Astrocyte (in vitro differentiated cells and primary cell): Measurements from ENCODE around the gene IL12RB1. TPM values are rescaled to one million over a fixed set of nuclear protein-coding genes. Genes with fewer than 3 reads are reported as not detected.

ENCODE experiments used
- DNase-seq: peaks from one replicate; pipeline ENCODE4 v3.0.0-alpha.2; 2010; ENCODE audit warnings: low read depth
- FAIRE-seq: peaks from 2 replicates; lab custom pipeline; 2011; peaks lifted over from hg19 to GRCh38; lab: Jason Lieb, UNC
- H2AFZ ChIP-seq: 2 replicates; pipeline ENCODE4 v1.6.0; 2012; ENCODE audit warnings: low read depth, low read length, inconsistent platforms
- H3K27ac ChIP-seq: 2 replicates; pipeline ENCODE4 v1.5.1; 2011; ENCODE audit warnings: low read depth, low read length, inconsistent platforms
- H3K27me3 ChIP-seq: 2 replicates; pipeline ENCODE4 v1.6.0; 2011; ENCODE audit warnings: low read length, inconsistent platforms; ENCODE audit not compliant: insufficient read depth
- H3K36me3 ChIP-seq: 2 replicates; pipeline ENCODE4 v1.5.1; 2011; ENCODE audit warnings: low read length, inconsistent platforms; ENCODE audit not compliant: insufficient read depth
- H3K4me1 ChIP-seq: 2 replicates; pipeline ENCODE4 v1.5.1; 2011; ENCODE audit warnings: low read length, inconsistent platforms; ENCODE audit not compliant: insufficient read depth
- H3K4me2 ChIP-seq: 2 replicates; pipeline ENCODE4 v1.6.0; 2012; ENCODE audit warnings: low read length, inconsistent platforms
- H3K4me3 ChIP-seq: 2 replicates; pipeline ENCODE4 v1.5.1; 2011; ENCODE audit warnings: low read depth, mild to moderate bottlenecking, low read length, inconsistent platforms; ENCODE audit not compliant: insufficient read depth
- H3K79me2 ChIP-seq: 2 replicates; pipeline ENCODE4 v1.6.0; 2012; ENCODE audit warnings: mild to moderate bottlenecking, low read length, inconsistent platforms; ENCODE audit not compliant: insufficient read depth
- H3K9ac ChIP-seq: 2 replicates; pipeline ENCODE4 v1.6.0; 2012; ENCODE audit warnings: mild to moderate bottlenecking, low read length, inconsistent platforms
- H3K9me3 ChIP-seq: 2 replicates; pipeline ENCODE4 v1.5.1; 2012; ENCODE audit warnings: low read depth, mild to moderate bottlenecking, low read length, inconsistent platforms; ENCODE audit not compliant: insufficient read depth
- H4K20me1 ChIP-seq: 2 replicates; pipeline ENCODE4 v1.6.0; 2012; ENCODE audit warnings: low read length, inconsistent platforms; ENCODE audit not compliant: insufficient read depth
- H3K27ac Mint-ChIP-seq: one replicate; pipeline ENCODE4 v1.8.0; 2021; ENCODE audit warnings: mild to moderate bottlenecking, mixed read lengths; ENCODE audit not compliant: unreplicated experiment
- H3K27me3 Mint-ChIP-seq: one replicate; pipeline ENCODE4 v1.8.0; 2021; ENCODE audit warnings: low read depth, mixed read lengths; ENCODE audit not compliant: unreplicated experiment
- H3K36me3 Mint-ChIP-seq: one replicate; pipeline ENCODE4 v1.8.0; 2021; ENCODE audit warnings: low read depth, mixed read lengths; ENCODE audit not compliant: unreplicated experiment
- H3K4me1 Mint-ChIP-seq: one replicate; pipeline ENCODE4 v1.8.0; 2021; ENCODE audit warnings: low read depth, mixed read lengths; ENCODE audit not compliant: unreplicated experiment
- H3K4me3 Mint-ChIP-seq: one replicate; pipeline ENCODE4 v1.8.0; 2021; ENCODE audit warnings: mild to moderate bottlenecking, moderate library complexity, mixed read lengths; ENCODE audit not compliant: unreplicated experiment
- H3K9me3 Mint-ChIP-seq: one replicate; pipeline ENCODE4 v1.8.0; 2021; ENCODE audit warnings: mild to moderate bottlenecking, mixed read lengths; ENCODE audit not compliant: unreplicated experiment
- EZH2 ChIP-seq: IDR thresholded peaks from 2 replicates; pipeline ENCODE4 v1.6.1; 2012; ENCODE audit warnings: mild to moderate bottlenecking, low read length, inconsistent platforms; ENCODE audit not compliant: insufficient read depth
- total RNA-seq: library from RNA; stranded (reverse); gene quantifications from 2 replicates; pipeline ENCODE4 v1.2.1, GENCODE V29; 2021
- TF ChIP-seq, protein P1 (sequence below): IDR thresholded peaks from 2 replicates; pipeline ENCODE4 v1.5.1; 2011; ENCODE audit warnings: low read depth, mild to moderate bottlenecking, inconsistent platforms, low read length, moderate library complexity; ENCODE audit not compliant: insufficient read depth

IL12RB1 gene
- total RNA-seq, 1 donor from 2014 or later: 0.07 TPM

DNA sequence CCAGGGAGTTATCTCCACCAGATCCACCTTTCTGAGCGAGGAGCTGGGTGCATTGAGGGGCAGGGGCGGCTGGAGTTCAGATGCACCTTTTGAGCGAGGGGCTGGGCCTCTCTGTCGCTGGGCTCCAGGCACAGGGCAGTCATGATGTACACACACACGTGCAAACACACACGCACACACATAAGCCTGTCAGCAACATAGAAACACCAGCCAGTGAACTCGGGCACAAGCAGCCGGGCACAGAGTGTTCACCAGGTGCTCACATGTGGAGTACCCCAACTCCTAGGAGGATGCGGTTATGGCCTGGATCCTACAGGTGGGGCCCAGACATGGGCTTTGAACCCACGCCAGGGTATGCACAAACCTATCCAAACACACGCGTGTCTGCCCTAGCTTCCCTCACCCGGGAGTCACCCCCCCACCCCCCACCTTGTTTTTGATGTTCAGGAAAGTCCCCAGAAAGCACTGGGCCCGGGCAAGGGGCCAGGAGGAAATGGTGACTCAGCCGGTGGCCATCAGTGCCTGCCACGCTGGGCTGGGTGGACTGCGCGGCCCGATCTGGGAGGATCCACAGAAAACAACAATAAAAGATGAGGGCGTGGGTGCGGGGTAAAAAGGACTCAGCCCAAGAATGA, 65.5 kb downstream of the IL12RB1 start:
- peak overlapping the region; percentile 77 for H3K27ac ChIP-seq
- Mint-ChIP-seq H3K9me3 (no peaks in the 10 kb centered on the region), H3K36me3 (no peaks in the 10 kb centered on the region), H3K27ac (peak overlapping the region; percentile 72), H3K4me1 (peaks cover 7% of the 10 kb centered on the region), H3K4me3 (no peak overlapping the region), H3K27me3 (peaks cover 2% of the 10 kb centered on the region)
- peaks cover 27% of the 10 kb centered on the region for H3K4me1 ChIP-seq
- no peaks in the 10 kb centered on the region for H4K20me1 ChIP-seq
- H3K36me3 ChIP-seq: no peaks in the 10 kb centered on the region
- peak overlapping the region; percentile 73 for H2AFZ ChIP-seq
- H3K9me3 ChIP-seq: no peaks in the 10 kb centered on the region
- TF ChIP-seq, protein P1, sequence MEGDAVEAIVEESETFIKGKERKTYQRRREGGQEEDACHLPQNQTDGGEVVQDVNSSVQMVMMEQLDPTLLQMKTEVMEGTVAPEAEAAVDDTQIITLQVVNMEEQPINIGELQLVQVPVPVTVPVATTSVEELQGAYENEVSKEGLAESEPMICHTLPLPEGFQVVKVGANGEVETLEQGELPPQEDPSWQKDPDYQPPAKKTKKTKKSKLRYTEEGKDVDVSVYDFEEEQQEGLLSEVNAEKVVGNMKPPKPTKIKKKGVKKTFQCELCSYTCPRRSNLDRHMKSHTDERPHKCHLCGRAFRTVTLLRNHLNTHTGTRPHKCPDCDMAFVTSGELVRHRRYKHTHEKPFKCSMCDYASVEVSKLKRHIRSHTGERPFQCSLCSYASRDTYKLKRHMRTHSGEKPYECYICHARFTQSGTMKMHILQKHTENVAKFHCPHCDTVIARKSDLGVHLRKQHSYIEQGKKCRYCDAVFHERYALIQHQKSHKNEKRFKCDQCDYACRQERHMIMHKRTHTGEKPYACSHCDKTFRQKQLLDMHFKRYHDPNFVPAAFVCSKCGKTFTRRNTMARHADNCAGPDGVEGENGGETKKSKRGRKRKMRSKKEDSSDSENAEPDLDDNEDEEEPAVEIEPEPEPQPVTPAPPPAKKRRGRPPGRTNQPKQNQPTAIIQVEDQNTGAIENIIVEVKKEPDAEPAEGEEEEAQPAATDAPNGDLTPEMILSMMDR: no peak
- no peak for TF ChIP-seq EZH2
- peak overlapping the region; percentile 61 for H3K4me2 ChIP-seq
- no peaks in the 10 kb centered on the region for H3K27me3 ChIP-seq
- no peak overlapping the region for H3K4me3 ChIP-seq
- FAIRE-seq (no peak), DNase-seq (peak; percentile 69)
- H3K9ac ChIP-seq: peak overlapping the region; percentile 71
- no peaks in the 10 kb centered on the region for H3K79me2 ChIP-seq

DNA sequence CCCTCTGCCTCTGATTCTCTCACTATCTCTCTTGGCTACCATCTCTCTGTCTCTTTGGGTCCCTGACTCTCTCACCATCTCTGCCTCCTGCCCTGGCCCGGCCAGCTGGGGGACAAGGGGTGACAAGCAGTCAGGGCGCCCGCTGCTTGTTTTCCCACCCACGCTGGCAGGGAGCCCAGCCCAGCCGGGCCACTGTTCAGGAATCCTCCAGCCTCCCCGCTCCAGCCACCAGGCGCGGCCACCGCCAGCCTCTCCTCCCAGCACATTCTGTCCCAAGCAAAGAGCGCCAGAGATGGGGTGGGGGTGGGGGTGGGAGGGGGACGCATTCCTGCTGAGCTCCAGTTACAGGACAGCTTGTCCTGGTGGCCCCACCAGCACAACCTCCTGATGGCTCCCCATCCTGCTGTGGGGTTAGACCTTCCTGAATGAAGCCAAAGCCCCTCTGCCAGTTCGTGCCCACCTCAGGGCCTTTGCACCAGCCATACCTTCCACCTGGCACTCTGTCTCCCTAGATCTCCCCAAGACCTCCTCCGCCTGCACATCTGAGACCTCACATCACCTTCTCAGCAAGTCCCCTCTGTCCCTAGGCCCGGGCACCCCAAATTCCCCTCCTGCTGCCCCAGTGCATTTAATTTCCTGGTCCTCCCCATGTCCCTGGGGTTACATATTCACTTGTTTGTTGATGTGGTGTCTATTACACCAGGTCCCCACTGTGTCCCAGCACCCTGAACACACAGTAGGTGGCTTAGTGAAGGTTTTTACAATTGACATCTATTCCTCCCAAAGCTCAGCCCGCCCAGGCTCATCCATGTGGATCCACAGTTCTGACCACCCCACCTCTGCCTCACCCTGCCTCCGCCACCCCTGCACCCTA, 66.3 kb downstream of the IL12RB1 start:
- H3K9me3 ChIP-seq: no peaks in the 10 kb centered on the region
- Mint-ChIP-seq H3K4me1 (peaks cover 7% of the 10 kb centered on the region), H3K9me3 (no peaks in the 10 kb centered on the region), H3K27me3 (peaks cover 4% of the 10 kb centered on the region), H3K36me3 (peaks cover under 1% of the 10 kb centered on the region), H3K27ac (no peak overlapping the region), H3K4me3 (no peak overlapping the region)
- no peak for FAIRE-seq
- no peaks in the 10 kb centered on the region for H3K27me3 ChIP-seq
- no peaks in the 10 kb centered on the region for H3K79me2 ChIP-seq
- peak overlapping the region; percentile 71 for H3K9ac ChIP-seq
- TF ChIP-seq EZH2: no peak
- TF ChIP-seq, protein P1: no peak
- H3K27ac ChIP-seq: no peak overlapping the region
- H3K4me2 ChIP-seq: peak overlapping the region; percentile 71
- peaks cover 27% of the 10 kb centered on the region for H3K4me1 ChIP-seq
- peak; percentile 18 for DNase-seq
- peak overlapping the region; percentile 43 for H2AFZ ChIP-seq
- H4K20me1 ChIP-seq: no peaks in the 10 kb centered on the region
- H3K36me3 ChIP-seq: no peaks in the 10 kb centered on the region
- no peak overlapping the region for H3K4me3 ChIP-seq
